ENCODE data around the gene KAT6B.

Gene KAT6B

GRCh38 chr10:74957285-74957961 lies 131.0 kb downstream of the KAT6B start:
- DNase-seq, result no peak

DNA sequence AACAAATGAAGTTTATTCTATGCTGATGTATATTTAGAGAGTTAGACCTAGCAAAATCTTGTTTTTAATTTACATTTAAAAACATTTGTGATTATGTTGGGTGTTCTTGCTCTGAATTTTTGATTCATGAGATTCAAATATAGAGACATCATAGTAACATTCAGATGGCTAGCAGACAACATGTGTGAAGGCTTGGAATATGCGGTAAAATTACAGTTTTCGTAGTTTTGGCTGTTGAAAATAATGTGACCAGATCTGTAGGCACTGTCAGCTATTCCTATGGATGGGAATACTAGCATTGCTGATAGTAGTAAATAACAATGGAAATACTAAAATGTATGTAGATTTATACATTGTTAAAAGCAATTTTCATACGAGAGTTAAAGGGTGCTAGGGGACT lies 131.9 kb downstream of the KAT6B start:
- no peak for DNase-seq

DNA sequence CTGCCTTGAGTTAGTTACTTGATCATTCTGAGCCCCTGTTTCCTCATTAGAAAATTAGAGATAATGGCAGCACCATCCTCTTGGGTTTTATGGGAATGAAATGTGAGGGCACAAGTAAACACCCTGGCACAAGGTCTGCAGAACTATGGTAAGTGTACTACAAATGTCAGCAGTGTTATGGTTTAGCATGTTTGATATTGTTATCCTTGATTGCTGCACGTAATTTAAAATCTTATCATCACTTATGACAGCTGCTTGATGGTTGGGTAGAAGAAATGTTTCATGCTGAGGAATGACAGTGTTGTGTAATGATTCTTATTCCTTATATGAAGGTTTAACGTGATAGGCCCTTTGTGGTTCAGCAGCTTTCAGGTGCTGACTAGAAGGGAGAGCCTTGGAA lies 134.3 kb downstream of the KAT6B start:
- DNase-seq, result no peak

DNA sequence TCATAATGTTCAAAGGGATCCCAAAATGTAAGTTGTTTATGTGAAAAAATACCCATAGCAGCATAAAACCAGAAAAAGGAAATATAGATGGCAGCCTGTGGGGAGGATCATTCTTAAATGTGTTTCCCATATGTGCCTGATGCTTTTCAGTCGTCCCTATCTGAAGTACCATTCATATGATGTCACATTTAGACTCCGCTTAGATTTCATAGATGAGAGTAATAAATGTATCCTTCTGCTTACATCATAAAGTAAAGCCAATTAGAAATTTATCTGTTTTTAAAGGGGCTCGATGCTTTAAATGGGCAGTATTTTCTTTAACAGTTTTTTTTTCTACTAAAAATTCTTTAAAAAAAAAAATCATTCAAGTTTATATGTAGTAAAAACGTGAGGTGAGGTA lies 136.1 kb downstream of the KAT6B start:
- no peak for DNase-seq

GRCh38 chr10:74963549-74963948 lies 137.1 kb downstream of the KAT6B start:
- DNase-seq, result no peak

DNA sequence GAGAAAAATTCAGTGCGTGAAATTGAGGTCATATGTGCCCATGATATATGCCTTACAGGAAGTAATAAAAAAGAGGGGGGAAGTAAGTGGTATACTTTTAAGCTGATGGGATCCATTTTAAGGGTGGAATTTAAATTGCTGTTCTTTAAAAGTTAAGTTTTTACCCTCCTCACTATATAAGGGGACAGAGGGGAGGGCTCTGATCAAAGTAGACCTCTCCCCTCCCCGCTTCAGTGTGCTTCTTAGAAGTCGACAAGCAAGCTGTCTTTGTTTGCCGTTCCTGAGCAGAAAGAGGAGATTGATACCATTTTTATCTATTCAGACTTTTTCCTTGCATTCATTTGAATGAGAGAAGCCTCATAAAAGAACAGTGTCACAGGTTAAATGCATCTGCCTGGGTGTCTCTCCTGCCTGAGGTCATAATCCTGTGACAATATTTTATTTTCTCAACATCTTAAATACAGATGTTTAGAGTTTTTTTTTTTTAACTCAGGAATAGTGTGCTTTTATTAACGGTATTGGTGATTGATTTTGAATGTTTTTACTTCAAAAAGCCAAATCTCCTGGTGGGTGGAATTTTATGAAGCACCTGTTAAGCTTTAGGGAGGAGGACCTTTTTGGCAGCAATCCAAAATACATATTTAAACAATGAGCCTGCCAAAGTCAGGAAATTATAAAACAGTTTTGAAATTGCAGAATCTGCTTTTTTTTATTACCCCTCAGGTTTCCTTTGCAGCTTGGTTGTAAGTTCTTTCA lies 141.7 kb downstream of the KAT6B start:
- DNase-seq, result no peak

- no peak for DNase-seq
These were observed 142.3 kb downstream of the KAT6B start for GRCh38 chr10:74968667-74969061.

- no peak for DNase-seq
These were observed 142.7 kb downstream of the KAT6B start for GRCh38 chr10:74969093-74969492.

- no peak for DNase-seq
These were observed 143.1 kb downstream of the KAT6B start for GRCh38 chr10:74969530-74969929.

GRCh38 chr10:74973741-74974392 lies 147.5 kb downstream of the KAT6B start:
- DNase-seq, result no peak

DNA sequence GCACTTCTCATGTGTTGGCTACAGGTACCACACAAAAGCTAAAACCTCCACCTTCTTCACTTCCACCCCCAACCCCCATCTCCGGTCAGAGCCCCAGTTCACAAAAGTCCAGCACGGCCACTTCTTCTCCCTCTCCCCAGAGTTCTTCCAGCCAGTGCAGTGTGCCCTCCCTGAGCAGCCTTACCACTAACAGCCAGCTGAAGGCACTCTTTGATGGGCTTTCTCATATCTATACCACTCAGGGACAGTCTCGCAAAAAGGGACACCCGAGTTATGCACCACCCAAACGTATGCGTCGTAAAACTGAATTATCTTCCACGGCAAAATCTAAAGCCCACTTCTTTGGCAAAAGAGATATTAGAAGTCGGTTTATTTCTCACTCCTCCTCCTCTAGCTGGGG lies 149.4 kb downstream of the KAT6B start:
- no peak for DNase-seq

DNA sequence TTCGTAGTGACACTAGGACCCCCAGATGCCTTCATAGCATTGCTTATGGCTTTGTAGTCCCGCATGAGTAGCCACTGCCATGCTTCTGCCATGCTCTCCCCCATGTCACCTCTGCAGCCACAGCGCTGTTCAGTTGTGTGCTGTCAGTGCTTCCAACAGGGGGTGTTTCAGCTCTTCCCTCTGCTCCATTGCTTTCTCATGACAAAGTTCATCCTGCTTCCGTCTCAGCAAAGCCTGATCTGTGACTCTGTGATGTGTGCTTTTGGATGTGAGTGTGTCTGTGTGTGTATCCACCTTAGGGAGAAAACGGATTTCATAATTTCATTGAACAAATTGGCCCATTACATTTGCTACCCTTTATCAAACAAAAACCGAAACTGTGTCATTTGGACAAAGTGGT lies 150.2 kb downstream of the KAT6B start:
- no peak for DNase-seq

- no peak for DNase-seq
These were observed 150.7 kb downstream of the KAT6B start for GRCh38 chr10:74977072-74977471.

DNA sequence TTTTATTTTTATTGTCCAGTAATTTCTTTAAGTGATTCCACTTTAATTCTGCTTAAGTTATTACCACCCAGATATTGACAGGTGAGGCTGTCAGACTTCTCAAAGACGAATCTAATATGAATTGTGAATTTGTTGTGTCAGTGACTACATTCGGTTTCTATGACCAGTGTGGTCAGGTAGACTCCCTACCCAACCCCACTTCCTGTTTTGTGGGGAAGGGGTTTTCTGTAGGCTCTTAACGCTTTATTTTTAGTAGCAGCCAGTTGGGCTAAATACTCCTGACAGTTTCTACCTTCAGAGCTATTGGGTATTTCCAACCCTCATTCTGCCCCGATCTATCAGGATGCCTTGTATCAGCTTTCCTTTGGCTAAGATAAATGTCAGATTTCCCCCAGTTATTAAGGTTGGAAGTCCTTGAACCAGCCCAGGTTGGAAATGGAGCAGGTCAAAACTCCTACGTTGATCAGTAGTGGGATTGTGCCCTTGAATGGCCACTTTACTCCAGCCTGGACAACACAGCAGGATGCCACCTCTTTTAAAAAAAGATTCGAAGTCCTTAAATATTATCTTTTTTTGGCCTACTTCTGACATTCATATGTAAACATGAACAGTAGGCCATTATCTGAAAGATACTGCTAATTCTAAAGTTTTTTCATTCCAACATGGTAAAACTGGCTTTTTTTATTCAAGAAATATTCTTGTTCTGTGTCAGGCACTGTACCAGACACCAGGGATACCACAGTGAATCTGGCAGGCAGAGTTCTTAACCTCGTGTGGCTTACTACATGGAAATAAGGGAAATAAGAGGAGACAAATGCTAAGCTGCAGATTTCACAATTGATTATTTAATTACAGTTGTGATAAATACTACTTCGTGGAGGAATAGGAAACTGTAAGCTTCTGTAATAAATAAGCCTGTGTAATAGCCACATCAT lies 151.8 kb downstream of the KAT6B start:
- no peak for DNase-seq

GRCh38 chr10:74981831-74982633 lies 155.6 kb downstream of the KAT6B start:
- no peak for DNase-seq

DNA sequence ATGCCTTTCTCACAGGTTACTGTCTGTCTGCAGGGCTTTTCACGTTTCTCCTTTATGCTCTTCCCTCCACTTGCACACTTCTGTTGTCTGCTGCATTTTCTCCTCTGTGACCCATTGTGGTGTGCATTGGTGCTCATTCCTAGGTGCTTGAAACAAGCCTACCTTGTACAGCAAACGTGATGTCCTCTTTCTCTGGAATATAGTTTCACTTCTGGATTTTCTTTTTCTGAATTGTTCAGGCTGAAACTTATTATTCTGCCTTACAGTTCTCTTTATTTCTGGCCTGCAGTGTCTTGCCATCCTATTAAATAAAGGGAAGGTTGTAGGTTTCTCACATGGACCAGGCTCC lies 156.2 kb downstream of the KAT6B start:
- no peak for DNase-seq

DNA sequence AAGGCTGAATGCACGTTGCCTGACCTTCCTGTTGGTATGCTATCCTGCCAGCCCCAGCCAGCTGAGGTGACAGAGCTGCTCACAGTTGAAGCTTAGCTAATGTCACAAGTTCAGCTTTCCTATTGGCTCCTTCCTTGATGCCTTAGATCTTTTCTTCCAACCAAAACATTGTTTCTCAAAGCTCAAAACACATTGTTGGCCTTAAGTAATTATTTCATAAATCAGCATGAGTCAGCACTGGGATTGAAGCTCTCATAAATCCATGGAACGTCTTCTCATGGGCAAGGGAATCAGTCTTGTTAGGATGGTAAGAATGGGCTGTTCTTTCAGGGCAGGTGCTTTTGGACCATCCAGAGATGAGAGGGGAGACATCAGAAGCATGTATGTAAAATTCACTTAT lies 157.0 kb downstream of the KAT6B start:
- DNase-seq, result no peak

DNA sequence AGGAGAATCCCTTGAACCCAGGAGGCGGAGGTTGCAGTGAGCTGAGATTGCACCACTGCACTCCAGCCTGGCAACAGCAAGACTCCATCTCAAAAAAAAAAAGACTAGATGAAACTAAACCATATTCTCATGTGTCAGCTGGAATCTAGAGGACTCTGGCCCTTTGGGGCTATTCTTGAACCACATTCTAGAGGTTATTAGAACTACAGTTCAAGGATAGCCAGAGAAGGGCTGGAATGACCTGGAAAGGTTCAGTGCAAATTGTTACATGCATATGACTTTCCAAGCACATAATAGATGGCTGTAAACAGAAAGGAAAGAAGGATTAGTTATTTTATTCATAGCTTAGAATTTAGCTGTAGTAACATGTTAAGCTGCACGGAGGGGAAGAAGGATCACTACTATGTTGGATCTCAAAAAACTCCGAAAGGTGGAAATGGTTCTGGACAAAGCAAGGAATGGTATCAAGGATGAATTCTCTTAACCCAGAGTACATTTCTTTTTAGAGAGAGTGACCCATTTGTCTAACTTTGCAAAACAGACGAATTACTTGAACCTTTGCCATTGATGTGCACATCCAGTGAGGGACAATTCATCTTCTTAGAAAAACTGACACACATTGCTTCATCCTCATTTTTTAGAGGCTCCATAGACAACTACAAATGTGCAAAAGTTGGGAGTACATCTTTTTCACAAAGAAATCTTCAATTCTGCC lies 161.1 kb downstream of the KAT6B start:
- DNase-seq, result no peak

DNA sequence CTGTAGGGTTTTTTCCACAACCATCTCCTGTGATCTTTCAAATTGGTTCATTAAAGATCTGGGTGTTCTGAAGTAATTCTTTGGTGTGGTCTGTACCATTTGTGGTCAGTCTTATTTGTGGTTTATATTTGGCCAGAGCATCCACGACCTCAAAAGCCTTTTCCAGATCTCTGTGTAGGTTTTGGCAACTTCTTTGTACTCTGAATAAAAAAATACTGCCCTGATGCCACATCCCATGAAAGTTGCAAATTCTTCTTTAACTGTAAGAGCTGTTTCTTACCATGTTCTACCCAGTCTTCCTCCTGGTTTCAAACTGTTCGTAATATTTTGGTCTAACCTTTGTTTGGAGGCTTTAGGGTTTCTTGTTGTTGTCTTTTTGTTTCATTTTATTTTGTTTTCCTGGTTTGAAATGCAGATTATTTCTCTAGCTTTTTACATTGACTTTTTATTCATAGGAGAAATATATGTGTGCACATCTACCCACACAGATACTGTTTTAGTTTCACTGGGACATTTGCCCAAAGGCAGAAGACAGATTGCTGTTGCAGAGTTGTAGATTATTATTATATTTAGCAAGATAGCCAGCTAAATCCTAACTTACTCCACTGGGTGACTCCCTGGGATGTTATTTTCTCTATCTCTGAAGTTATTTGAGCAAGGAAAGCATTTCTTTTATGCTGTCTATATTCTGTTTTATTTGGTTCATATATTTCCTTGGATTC lies 161.8 kb downstream of the KAT6B start:
- no peak for DNase-seq

GRCh38 chr10:74988832-74989561 lies 162.6 kb downstream of the KAT6B start:
- no peak for DNase-seq

Data from hematopoietic multipotent progenitor cell treated with erythropoietin and hydrocortisone succinate and interleukin-3 and kit ligand, for 8 days (in vitro differentiated cells).